Urinary bladder (tissue), 4 donors: Measurements from ENCODE around the gene MPEG1. TPM values are rescaled to one million over a fixed set of nuclear protein-coding genes. Genes with fewer than 3 reads are reported as not detected.

Experiments used
- DNase-seq: peaks from one replicate; pipeline ENCODE4 v3.0.0-alpha.2; 2015; ENCODE audit errors: extremely low spot score
- H3K27ac ChIP-seq: one replicate; pipeline ENCODE4 v1.5.1; 2013; ENCODE audit warnings: low read depth, mild to moderate bottlenecking, moderate library complexity
- H3K36me3 ChIP-seq: one replicate; pipeline ENCODE4 v1.6.1; 2013; ENCODE audit warnings: mild to moderate bottlenecking, moderate library complexity; ENCODE audit not compliant: insufficient read depth
- H3K4me1 ChIP-seq: one replicate; pipeline ENCODE4 v1.6.1; 2013; ENCODE audit warnings: mild to moderate bottlenecking, moderate library complexity; ENCODE audit not compliant: insufficient read depth
- H3K4me3 ChIP-seq: one replicate; pipeline ENCODE4 v1.5.1; 2013; ENCODE audit warnings: low read depth, low read length
- WGBS: extraction: QIAGEN DNeasy Blood & Tissue Kit; methylation state at CpG from one replicate; pipeline ENCODE4 v1.1.7; 2013; 5-methylcytosine and 5-hydroxymethylcytosine counted together
- polyA plus RNA-seq: library from polyadenylated mRNA; stranded (reverse); fragments of 200-250 nt; gene quantifications from one replicate; pipeline ENCODE4 v1.2.3, GENCODE V29; 2013
- total RNA-seq: library from RNA; depleted of rRNA; stranded (reverse); fragments of >200 nt; gene quantifications from one replicate; pipeline ENCODE4 v1.2.3, GENCODE V29; 2014
- donor health status: healthy with polysubstance abuse.
- donor health status: healthy.

MPEG1 gene
- total and polyA plus RNA-seq, 2 donors, result 12.8 to 13.7 TPM

DNA sequence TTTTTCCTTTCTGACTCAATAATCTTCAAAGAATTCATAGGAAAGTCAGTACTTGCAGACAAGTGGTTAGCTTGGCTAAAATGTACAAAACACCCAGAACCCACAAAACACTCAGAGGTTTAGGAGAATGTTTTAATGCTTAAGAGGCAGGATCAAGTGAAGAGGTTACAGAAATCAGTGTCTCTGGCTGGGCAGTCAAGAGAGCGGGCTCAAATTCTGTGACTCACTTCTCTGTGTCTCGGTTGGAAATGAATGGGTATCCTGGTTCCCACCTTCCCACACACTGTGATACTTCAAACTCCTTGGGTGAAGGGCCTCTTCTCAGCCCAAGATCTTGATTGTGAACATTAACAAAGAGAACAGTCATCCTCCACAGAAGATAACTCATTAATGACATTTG lies 3.8 kb downstream of the MPEG1 start:
- H3K4me1 ChIP-seq, result no peaks in the 10 kb centered on the region
- 69% methylated on average over 2 of the region's 2 CpGs for WGBS
- no peak overlapping the region for H3K4me3 ChIP-seq
- peaks cover 5% of the 10 kb centered on the region for H3K36me3 ChIP-seq
- H3K27ac ChIP-seq, result no peak overlapping the region
- no peak for DNase-seq

GRCh38 chr11:59207988-59208451 lies 4.7 kb downstream of the MPEG1 start:
- DNase-seq, result no peak
- no peak overlapping the region for H3K4me3 ChIP-seq
- peaks cover 5% of the 10 kb centered on the region for H3K36me3 ChIP-seq
- H3K27ac ChIP-seq, result no peak overlapping the region
- 8% methylated on average over 5 of the region's 5 CpGs for WGBS
- H3K4me1 ChIP-seq, result no peaks in the 10 kb centered on the region

- no peak overlapping the region for H3K27ac ChIP-seq
- H3K36me3 ChIP-seq, result peaks cover 5% of the 10 kb centered on the region
- no peak overlapping the region for H3K4me3 ChIP-seq
- no peak for DNase-seq
- no peaks in the 10 kb centered on the region for H3K4me1 ChIP-seq
- 67% methylated on average over 4 of the region's 4 CpGs for WGBS
Measured at GRCh38 chr11:59206635-59207034, 6.1 kb downstream of the MPEG1 start.

DNA sequence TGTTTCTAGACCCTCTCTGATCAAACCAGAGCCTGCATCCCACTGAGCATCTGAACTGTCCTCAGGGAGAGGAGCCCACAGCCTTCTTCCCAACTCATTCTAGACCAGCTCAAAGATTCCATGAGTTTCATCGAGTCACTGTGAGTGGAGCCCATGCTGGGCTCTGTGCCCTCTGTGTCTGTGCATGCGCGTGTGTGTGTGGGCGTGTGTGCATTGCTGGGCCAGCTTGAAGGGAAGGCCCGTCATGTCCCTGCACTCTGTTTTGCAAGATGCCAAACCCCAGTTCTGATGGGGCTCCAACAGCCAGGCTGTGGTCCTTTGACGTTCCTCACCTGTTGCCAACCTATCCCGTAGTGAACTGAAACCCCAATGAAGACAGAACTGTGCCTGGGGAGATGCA lies 7.1 kb downstream of the MPEG1 start:
- H3K36me3 ChIP-seq, result peaks cover 5% of the 10 kb centered on the region
- H3K4me3 ChIP-seq, result no peak overlapping the region
- no peak overlapping the region for H3K27ac ChIP-seq
- DNase-seq, result no peak
- 79% methylated on average over 7 of the region's 7 CpGs for WGBS
- no peaks in the 10 kb centered on the region for H3K4me1 ChIP-seq

DNA sequence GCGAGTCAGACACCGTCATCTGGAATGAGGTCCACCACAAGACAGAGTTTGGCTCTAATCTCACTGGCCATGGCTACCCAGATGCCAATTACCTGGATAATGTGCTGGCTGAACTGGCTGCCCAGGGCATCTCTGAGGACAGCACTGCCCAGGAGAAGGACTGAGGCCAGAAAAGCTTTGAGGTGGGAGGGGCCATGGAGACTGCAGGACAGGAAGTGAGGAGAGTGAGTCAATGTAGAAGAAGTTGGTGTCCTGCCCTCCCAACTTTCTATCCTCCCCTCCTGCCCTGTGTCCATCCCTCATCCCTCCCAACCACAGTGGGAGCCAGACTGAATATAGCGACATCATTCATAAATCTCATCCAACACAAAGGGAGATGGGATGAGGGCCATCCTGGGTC lies 8.0 kb downstream of the MPEG1 start:
- no peak overlapping the region for H3K27ac ChIP-seq
- WGBS, result 96% methylated on average over 3 of the region's 3 CpGs
- no peak for DNase-seq

DNA sequence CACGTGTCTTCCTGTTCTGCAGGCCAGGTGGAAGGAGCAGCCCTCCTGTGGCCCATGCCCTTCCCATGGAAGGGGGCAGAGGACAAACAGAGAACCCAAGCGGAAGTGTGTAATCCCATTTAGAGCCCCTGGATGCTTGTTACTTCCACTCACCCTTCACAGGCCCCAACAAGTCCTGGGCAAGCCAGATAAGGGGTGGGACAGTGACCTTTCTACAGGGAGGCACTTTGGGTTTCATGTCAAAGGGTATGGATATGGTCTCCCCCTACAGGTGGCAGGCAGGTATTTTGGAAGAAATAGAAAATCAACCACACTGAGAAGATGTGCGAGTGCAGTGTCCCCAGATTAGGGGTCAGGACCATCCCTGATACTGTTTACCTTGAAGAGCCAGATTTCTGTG lies 11.4 kb downstream of the MPEG1 start:
- H3K4me1 ChIP-seq, result no peaks in the 10 kb centered on the region
- H3K36me3 ChIP-seq, result peaks cover 5% of the 10 kb centered on the region
- H3K27ac ChIP-seq, result peak overlapping the region; percentile 47
- no peak overlapping the region for H3K4me3 ChIP-seq
- 78% methylated on average over 3 of the region's 3 CpGs for WGBS
- DNase-seq, result no peak

More for the DNA sequence above, 8.0 kb downstream of the MPEG1 start:
- no peak overlapping the region for H3K4me3 ChIP-seq
- H3K4me1 ChIP-seq, result no peaks in the 10 kb centered on the region
- H3K36me3 ChIP-seq, result peaks cover 5% of the 10 kb centered on the region

DNA sequence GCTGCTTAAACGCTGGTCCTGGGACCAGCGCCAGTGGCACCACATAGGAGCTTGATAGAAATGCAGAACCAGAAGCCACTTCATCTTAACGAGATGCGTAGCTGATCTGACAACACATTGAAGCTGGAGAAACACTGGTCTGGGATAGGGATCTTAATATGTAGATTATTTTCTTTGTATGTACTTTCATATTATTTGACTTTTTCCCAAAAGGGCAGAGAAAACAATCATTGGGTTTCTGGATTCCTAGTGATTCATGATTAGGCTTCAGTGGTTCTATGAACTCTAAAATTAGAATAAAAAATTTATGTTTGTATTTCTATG lies 12.3 kb downstream of the MPEG1 start:
- no peak overlapping the region for H3K4me3 ChIP-seq
- DNase-seq, result no peak
- 28% methylated on average over 4 of the region's 4 CpGs for WGBS
- H3K36me3 ChIP-seq, result no peaks in the 10 kb centered on the region
- H3K27ac ChIP-seq, result no peak overlapping the region
- no peaks in the 10 kb centered on the region for H3K4me1 ChIP-seq

- 69% methylated on average over 14 of the region's 14 CpGs for WGBS
- peak overlapping the region; percentile 55 for H3K27ac ChIP-seq
- no peak for DNase-seq
Measured at GRCh38 chr11:59199546-59200422, 12.9 kb downstream of the MPEG1 start.

GRCh38 chr11:59198726-59199125 lies 14.0 kb downstream of the MPEG1 start:
- no peaks in the 10 kb centered on the region for H3K4me1 ChIP-seq
- no peak overlapping the region for H3K4me3 ChIP-seq
- WGBS, result 92% methylated on average over 2 of the region's 2 CpGs
- no peak for DNase-seq
- H3K27ac ChIP-seq, result no peak overlapping the region
- H3K36me3 ChIP-seq, result peaks cover under 1% of the 10 kb centered on the region

More at GRCh38 chr11:59199546-59200422, 12.9 kb downstream of the MPEG1 start:
- Histone ChIP-seq H3K36me3 (no peaks in the 10 kb centered on the region), H3K4me1 (no peaks in the 10 kb centered on the region), H3K4me3 (no peak overlapping the region)

DNA sequence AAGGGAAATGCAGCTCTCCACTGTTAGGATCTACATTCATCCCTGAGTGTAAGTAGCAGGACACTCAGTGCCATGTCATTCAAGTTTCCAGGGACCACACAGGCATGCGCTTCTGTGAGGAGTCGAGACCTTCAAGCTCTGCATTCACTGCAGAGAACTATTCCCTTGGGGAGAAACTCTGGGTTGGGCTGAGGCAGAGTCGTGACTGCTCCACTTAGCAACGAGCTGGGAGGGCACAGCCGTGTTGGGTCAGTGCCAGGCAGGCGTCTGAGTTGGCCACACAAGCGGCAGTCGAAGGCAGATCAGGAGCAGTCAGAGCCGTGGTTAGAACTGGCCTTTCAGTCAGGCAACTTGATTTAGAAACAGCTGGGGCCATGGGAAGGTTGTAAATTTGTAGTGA lies 14.7 kb downstream of the MPEG1 start:
- 11% methylated on average over 9 of the region's 9 CpGs for WGBS
- no peak overlapping the region for H3K27ac ChIP-seq
- no peak overlapping the region for H3K4me3 ChIP-seq
- no peaks in the 10 kb centered on the region for H3K4me1 ChIP-seq
- DNase-seq, result peak; percentile 61
- peaks cover 3% of the 10 kb centered on the region for H3K36me3 ChIP-seq

- peaks cover 3% of the 10 kb centered on the region for H3K36me3 ChIP-seq
- H3K27ac ChIP-seq, result no peak overlapping the region
- WGBS, result 91% methylated on average over 2 of the region's 2 CpGs
- H3K4me3 ChIP-seq, result no peak overlapping the region
- no peaks in the 10 kb centered on the region for H3K4me1 ChIP-seq
- DNase-seq, result no peak
Measured at GRCh38 chr11:59196777-59197176, 15.9 kb downstream of the MPEG1 start.

DNA sequence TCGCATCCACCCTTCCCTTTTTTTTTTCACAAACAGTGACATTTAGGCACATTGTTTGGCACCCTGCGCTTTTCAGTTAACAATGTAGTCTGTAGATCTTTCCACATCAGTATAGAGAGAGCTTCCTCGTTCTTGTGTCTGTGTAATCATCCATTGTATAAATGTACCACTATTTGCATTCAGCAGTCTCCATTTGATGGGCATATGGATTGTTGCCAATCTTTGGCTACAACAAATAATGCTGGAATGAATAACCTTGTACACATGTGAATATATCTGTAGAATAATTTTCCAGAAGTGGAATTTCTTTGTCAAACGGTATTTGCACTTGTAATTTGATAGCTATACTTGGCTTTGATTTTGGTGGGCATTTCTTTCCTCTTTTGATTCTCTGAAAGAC lies 17.1 kb downstream of the MPEG1 start:
- Histone ChIP-seq H3K27ac (no peak overlapping the region), H3K4me3 (no peak overlapping the region), H3K4me1 (no peaks in the 10 kb centered on the region), H3K36me3 (peaks cover 3% of the 10 kb centered on the region)
- no peak for DNase-seq
- 74% methylated on average over 4 of the region's 4 CpGs for WGBS

GRCh38 chr11:59193587-59194130 lies 19.1 kb downstream of the MPEG1 start:
- WGBS, result 67% methylated on average over 10 of the region's 10 CpGs
- H3K27ac ChIP-seq, result no peak overlapping the region
- no peak for DNase-seq
- H3K36me3 ChIP-seq, result peaks cover 4% of the 10 kb centered on the region
- H3K4me3 ChIP-seq, result no peak overlapping the region
- H3K4me1 ChIP-seq, result no peaks in the 10 kb centered on the region

GRCh38 chr11:59192446-59193020 lies 20.2 kb downstream of the MPEG1 start:
- Histone ChIP-seq H3K27ac (no peak overlapping the region), H3K4me1 (no peaks in the 10 kb centered on the region), H3K4me3 (no peak overlapping the region), H3K36me3 (peaks cover 4% of the 10 kb centered on the region)
- DNase-seq, result no peak
- WGBS, result 89% methylated on average over 4 of the region's 4 CpGs
